ENCODE measurements around the gene RGS3.

Gene RGS3

DNA sequence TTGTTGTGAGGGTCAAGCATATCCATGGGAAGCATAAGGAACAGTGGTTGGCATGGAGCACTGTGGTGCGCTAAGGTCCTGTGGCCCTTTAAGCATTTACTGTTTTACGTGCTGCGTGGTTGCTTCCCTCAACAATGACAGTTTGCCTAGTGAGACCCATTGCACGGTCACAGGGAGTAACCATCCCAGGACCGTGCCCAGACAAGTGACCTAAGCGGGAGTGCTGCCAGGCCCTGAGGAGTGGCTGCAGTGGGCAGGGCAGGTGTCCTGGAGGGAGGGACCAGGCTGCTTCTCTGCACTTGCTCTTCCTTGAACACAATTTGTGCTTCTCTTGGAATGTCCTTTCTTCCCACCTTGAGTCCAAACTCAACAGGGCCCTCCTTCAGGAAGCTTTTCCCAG is 64.6 kb downstream of the RGS3 start:
- FAIRE-seq, result no peak

DNA sequence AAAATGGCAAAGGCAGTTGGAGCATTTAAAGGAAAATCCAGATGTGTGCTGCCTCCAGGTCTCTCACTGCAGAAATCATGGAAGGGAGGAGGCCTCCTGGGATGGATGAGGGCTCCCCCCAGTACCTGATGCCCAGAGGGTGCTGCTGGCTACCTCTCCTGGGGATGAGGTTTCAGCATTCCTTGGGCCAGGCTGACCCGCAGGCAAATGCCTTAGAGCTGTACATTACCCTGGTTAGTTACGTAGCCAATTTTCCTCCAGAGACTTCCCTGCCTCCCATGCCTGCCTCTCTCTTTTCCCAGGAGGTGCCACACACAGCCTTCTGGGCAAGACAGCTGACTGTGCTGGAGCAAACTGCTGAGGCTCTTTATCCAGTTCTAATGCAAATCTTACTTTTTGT is 65.3 kb downstream of the RGS3 start:
- DNase-seq (ENCODE audit: insufficient read length, low spot score) (no peak), FAIRE-seq (no peak)

More for the DNA sequence above, 64.6 kb downstream of the RGS3 start:
- DNase-seq (ENCODE audit: insufficient read length, low spot score), result no peak

DNA sequence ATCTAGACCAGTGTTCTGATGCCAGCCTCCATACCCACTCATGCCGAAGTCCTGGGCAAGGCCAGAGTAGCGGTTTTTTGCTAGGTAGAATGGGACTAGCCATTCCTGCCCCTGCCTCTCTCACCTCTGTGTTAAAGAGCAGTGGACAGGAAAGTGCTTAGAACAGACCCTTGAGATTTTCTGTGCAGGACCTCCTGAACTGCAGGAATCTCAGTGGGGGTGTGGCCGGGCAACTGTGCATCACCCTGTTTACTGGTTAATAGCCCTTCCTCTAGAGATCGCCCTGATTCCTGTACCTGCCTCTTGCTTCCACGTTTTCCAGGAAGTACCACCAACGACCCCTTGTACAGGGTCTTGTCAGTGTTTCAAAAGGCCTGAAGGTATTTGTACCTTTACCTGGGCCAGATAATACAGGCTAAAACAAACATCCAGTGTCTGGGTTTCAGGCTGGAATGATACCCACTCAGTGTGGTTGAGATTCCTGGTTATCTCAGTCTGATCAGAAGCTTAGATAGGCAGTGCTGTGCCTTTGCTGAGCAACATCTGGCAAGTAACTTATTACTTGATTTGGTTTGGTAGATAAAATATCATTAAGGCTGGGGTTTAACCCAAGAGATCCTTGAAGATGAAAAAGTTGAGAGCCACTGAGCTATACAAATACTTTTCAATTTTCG is 65.9 kb downstream of the RGS3 start:
- DNase-seq (ENCODE audit: insufficient read length, low spot score), result no peak
- FAIRE-seq, result no peak

DNA sequence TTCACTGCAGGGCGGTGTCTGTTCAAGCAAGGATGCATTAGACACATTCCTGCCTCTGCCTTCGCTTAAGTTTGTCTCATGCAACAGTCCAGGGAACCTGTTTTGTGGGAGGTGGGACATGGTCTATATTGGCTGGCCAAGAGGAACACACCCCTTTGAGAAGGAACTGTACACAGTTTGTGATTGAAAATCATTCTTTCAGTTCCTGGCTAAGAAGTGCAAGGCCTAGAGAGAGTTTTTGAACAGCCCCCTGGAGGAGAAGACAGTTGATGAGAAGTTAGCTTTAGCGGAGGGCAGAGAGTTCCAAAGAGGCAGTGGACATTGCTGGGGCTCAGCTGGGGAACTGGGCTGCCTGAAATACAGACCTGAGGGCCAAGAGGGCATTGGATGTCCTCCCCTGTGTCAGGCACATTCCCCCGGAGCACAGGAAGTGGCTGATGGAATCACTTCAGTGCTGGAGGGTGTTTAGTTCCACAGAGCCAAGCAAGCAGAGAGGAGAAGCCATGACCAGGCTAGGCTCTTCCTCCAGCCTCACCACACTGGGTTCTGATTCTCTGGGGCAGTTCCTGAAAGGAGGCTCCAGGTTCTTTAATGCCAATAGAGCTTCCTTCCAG is 66.6 kb downstream of the RGS3 start:
- DNase-seq (ENCODE audit: insufficient read length, low spot score), result no peak
- no peak for FAIRE-seq

DNA sequence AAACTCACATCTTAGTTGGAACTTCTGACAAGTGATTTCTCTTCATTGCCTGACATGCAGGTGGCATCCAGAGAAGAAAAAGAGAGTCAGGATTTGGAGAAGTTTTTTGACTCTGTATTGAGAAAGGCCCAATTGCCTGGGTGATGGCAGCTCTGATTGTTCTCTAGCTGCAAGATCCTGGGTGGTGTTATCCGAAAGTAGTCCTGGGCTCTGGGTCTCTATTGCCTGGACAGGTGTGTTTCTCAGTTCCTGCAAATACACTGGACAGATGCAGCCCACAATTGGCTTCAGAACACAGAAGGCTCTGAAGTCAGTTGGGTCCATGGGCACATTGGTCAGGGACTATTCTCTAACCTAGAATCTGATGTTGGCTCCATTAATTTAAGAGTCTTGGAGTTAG is 67.4 kb downstream of the RGS3 start:
- FAIRE-seq (no peak), DNase-seq (ENCODE audit: insufficient read length, low spot score) (no peak)

DNA sequence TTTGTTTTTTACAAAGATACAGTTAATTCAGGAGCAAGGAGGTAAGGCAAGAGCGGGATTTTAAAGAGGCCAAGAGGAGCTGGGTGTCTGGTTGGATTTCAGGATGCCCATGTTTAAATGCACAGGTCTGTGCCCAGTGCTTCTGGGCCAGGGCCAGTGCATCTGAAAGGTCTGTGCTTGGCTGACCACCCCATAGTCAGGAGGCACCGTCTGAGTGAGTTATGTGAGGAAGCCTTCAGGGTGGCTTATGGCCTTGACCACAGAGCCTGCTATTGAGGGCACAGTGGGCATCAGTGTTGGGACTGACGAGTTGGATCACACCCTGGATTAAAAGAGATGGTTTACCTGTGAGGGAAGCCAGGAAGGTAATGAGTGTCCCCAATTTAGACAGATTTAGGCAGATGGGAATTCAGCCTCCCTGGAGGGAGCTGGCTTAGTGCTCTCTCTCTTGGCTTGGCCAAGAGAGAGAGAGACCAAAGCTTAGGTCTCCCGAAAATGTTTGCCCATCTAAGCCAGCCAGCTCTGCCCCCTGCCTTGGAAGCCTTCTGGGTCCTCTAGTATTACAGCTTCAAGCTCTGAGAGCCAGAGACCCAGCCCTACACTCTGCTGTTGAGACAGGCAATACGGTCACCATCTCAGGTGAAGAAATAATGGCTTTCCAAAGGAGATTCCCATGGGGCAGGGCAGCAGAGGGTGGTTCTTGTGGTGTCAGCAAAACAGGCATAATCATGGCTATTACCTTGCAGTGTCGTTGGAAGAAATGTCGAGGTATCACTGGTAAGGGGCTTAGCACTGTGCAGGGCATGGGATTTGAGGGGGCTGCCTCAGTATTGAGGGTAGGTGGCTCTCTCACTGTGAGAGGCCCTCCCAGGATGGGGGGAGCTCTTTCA is 68.6 kb downstream of the RGS3 start:
- no peak for DNase-seq (ENCODE audit: insufficient read length, low spot score)

DNA sequence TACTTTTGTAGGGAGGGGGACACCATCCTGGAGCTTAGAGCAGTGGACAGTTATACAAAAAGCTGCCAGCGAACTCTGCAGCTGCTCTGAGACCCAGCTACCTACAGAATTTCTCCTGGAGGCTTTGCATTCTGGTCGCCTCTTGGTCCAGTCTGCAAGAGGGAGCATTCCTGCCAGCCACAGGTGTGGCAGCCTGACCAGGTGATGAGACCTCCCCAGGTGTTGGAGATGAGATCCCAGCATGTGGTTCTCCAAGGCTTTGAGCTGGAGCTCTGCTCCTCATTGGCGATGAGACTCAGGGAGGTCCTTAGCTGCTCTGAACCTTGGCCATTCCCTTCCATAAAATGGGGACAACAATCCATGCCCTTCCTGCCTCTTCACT is 69.3 kb downstream of the RGS3 start:
- no peak for DNase-seq (ENCODE audit: insufficient read length, low spot score)
- no peak for FAIRE-seq

More for the DNA sequence above, 68.6 kb downstream of the RGS3 start:
- no peak for FAIRE-seq

DNA sequence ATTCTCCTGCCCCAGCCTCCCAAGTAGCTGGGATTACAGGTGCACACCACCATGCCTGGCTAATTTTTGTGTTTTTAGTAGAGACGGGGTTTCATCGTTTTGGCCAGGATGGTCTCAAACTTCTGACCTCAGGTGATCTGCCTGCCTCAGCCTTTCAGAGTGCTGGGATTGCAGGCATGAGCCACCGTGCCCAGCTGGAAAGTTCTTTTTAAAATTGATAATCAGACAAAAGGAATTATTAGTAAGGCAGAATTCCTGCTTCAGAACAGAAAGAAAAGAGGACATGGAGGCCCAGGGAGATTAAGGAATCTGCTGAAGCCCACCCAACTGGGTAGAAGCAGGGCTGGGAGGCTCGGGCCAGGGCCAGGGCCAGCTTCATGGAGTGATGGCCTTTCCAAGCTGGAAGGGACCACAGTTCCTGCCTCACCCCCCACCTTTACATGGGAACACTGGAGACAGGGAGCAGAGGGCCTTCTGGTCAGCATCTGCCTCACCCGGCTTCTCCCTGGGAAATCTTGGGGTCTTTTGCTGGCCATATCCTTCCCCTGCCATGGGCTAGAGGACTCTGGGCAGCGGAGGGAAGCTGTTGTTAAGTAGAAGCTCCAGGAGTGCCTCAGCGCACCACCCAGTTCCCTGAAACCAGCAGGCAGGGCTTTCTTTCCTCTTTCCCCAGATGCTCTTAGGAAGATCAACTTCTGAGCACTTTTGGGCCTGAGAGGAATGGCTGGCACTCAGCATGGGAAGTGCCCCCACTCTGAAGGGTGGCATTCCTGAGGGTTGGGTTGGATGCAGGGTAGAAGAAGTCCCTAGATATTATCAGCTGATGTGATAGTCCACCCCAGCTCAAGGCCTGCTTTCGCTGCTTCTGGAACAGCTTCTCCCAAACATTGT is 70.1 kb downstream of the RGS3 start:
- FAIRE-seq (no peak), DNase-seq (ENCODE audit: insufficient read length, low spot score) (no peak)

DNA sequence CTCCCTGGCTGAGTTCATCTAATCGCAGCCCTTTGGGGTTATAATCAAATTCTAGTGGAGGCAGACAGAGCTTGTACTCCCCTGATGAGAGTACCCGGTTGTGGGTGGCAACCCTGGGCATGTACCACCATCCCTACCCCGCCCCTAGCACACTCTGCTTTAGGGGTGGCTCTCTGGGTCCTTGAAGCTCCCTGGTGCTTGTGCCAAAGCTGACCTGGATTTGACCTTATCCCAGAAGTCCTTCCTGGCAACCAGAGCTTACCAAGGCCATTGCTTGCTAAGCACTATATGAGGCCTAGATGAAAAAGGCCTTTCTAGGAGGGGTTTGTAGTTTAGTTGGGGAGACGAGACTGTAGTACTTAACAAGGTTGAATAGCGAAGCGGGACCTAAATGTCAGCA is 72.2 kb downstream of the RGS3 start:
- FAIRE-seq (no peak), DNase-seq (ENCODE audit: insufficient read length, low spot score) (no peak)

DNA sequence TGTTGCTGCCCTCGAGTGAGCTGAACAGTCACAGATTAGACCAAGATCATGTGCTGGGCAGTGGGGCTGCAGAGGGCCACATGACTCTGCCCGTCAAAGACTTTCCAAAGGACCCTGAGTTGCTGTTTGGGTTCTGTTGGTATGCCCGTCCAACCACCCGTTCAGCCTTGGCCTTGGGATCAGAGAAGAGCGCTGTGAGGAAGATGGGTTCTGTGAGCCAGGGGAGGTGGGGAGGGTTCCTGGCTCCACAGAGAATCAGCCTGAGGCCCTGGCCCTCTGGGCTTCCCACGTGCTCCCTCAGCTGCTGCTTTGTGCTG is 72.6 kb downstream of the RGS3 start:
- no peak for DNase-seq (ENCODE audit: insufficient read length, low spot score)
- no peak for FAIRE-seq

DNA sequence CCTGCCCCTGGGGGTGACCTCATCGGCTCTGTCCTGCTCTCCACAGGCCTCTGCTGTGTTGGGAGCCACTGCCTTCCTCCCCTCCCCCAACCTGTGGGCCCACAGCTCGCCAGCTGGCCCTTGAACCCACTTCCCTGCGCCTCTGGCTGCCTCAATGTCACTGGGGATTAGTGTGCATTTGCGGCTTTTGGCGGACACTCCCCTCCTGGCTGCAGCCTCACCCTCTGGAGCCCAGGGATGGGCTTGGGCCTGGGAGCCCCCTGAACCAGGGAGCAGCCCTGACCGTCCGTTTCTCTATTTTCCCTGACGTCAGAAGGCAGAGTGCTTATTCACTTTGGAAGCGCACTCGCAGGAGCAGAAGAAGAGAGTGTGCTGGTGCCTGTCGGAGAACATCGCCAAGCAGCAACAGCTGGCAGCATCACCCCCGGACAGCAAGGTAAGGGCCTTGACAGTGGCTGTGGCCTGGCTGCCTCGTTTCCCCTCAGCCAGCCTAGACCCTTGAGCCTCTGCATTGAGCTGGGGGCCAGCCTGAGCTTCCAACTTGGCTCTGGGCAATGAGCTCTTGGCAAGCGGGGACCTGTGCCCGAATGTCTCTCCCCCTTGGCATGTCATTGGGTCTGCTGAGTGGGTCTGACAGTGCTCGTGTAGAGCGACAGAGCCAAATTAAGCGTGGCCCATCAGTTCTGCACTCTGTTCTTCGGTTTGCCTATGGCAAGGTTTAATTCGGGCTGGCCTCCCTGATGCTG is 73.1 kb downstream of the RGS3 start:
- DNase-seq (ENCODE audit: insufficient read length, low spot score) (no peak), FAIRE-seq (no peak)

DNA sequence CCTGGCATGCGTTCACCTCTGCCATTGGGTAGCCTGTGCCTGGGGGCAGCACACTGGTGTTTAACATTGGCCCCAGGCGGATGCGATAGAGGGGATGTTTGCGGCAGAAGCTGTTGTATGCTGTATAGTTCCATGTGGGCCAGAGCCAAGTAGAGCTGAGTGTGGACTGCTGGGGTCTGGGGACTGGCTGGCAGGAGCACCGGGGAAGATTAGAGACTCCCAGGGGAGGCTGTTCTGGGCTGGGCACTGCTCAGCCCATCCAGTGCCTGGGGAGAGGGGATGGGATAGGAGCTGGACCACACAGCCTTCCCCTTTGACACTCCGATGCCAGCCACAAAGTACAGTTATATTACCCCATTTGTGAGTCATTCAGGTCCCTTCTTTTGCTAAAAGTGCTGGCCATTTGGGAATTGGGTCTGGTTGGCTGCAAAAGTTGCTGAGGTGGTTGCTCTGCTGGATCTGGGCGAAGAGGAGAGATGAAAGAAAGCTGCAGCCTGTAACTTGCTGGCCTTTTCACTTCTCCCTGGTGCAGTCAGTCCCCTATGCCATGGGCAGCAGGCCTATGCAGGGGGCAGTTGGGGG is 73.8 kb downstream of the RGS3 start:
- DNase-seq (ENCODE audit: insufficient read length, low spot score), result no peak
- FAIRE-seq, result no peak

DNA sequence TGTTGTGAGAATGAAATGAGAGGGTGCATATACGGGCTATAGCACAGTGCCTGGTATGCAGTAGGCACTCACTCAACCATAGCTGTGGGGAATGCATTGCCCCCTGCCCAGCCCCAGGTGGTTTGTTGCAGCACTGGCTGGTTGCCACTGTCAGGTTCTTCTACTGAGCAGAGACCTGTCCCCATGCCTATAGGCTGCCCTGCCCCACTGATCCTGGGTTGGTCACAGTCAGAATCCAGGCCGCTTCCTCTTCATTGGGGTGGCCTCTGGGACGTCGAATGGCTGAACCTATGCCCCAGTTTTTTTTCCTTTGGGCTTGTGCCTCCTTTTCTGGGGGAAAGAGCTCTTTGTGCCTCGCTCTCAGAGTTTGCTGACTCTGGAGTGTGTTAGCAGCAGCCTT is 74.6 kb downstream of the RGS3 start:
- no peak for FAIRE-seq
- no peak for DNase-seq (ENCODE audit: insufficient read length, low spot score)

DNA sequence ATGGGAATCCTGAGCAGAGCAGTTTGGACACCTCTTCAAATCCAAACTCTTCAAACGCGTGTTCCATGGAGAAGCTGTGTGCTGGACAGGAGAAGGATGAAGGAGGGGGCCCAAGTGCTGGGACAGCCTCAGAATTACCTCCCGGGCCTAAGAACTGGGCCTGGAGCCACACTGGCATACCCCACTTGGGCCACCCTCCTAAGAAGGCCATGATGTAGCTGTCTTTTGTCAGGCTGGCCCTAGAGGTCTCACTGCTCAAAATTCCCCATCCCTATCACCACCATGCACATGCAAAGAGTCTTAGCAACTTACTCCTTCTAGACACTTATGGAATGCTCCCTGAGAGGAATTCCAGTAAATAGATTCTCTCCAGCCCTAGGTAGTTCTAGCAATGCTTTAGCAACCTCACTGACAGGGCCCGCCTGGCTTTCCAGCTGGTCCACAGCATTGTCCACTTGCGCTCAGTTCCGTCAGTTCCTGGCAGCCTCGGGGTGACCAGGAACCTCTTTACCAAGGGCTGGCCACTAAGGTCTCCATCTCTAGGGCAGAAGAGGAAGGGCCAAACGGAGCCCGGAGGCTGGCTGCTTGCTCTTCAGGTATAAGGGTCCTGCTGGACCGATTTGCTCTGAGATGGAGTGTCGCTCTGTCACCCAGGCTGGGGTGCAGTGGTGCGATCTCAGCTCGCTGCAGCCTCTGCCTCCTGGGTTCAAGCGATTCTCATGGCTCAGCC is 75.3 kb downstream of the RGS3 start:
- DNase-seq (ENCODE audit: insufficient read length, low spot score), result no peak
- no peak for FAIRE-seq

DNA sequence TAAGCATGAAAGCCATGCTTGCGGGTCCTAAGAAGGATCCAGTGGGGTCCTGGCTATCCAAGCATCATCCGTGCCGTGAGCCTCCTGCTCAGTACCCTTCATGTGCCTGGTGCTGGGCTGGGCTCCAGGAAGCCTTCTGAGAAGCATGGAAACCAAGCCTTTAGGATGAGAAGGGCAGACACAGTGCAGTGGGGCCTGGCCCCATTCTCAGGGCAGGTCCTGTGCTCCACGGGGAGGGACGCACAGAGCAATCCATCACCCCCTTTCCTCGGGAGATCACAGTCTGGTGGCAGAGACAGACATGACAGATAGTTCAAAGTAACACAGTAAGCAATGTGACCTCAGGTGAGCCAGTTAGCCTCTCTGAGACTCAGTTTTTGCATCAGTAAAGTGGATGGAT is 76.9 kb downstream of the RGS3 start:
- DNase-seq (ENCODE audit: insufficient read length, low spot score) (no peak), FAIRE-seq (no peak)

DNA sequence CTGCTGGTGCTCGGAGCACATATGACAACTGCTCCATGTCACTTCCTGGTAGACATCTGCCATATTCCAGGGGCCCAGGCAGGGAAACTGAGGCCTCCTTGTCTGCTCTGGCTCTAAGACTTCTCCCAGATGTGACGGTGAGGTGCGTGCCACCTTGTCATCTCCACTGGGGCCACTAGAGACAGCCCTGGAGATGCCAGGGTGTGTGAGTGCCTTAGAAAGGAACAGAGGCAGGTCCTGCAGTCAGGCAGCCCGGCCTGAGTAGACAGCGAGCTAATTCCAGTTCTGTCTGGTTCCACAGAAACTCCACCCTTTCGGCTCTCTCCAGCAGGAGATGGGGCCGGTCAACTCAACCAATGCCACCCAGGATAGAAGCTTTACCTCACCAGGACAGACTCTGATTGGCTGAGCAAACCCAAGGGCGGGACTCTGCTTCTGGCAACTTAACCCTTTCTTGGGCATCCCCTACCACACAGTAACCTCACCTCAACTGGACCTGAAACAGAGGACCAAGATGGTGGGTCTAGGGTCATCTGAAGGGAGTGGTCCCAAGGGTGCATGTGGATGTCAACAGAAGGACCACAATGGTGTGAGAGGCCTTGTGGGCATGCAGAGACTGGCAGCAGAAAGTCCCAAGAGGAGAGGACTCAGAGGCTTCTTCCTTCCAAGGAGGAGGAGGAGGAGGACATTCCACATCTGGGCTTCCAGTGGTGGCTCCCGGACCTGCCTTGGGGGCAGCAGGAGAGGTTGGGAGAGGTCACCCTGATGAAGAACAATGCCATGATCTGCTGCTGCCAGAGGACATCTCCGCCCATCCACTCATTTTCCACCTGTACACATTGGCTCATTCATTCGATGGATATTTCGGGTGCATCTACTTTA is 77.7 kb downstream of the RGS3 start:
- FAIRE-seq, result no peak
- DNase-seq (ENCODE audit: insufficient read length, low spot score), result no peak

DNA sequence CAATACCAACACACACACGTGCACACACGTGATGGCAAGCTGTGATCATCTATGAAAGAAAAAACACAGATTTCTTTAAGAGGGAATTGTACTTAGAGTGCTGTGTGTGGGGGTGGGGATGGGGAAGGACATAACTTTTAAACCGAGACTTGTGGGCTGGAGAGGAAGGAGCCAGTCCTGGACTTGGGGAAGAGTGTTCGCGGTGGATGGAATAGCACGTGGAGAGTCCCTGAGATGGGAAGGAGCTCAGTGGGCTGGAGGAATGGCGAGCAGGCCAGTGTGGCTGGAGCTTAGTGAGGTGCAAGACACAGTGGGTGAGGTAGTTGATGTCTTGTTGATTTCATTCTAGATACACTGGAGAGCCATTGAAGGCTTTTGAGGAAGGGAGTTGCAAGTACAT is 78.5 kb downstream of the RGS3 start:
- FAIRE-seq (no peak), DNase-seq (ENCODE audit: insufficient read length, low spot score) (no peak)

DNA sequence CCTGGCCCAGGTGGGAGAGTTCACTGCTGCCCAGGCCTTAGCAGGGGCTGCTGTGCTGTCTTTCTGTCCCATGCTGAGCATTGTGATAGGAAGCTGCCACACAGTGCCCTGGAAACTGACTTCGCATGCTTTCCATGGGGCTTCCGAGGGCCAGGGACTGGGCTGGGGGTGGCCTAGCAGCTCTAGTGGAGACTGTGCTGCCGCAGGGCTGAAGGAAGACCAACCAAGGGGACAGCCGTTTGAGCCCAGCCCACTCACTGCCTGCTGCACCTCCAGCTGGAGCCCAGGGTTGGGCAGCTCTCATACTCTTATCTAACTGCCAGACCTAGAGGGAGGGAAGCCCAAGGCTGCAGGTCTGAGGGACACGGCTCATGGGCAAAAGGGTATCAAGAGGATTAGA is 79.2 kb downstream of the RGS3 start:
- FAIRE-seq (no peak), DNase-seq (ENCODE audit: insufficient read length, low spot score) (no peak)
